ENCODE results near the gene PTHLH. TPM values are rescaled to one million over a fixed set of nuclear protein-coding genes. Genes with fewer than 3 reads are reported as not detected.

The PTHLH gene
- total RNA-seq (0.72 TPM), polyA plus RNA-seq (ENCODE audit: insufficient read depth, low read depth, low replicate concordance) (not detected)
- long read RNA-seq, donor 1: 0 reads
- long read RNA-seq, donor 2: 0 reads
- long read RNA-seq, donor 3: 0 reads
- long read RNA-seq, donor 4: 0 reads
- long read RNA-seq, donor 5: 0 reads
- long read RNA-seq, donor 6: 0 reads
- long read RNA-seq, donor 7: 0 reads
- long read RNA-seq, donor 8: 0 reads
- long read RNA-seq, donor 9: 0 reads
- long read RNA-seq, donor 10: 0 reads

- Histone ChIP-seq H3K4me3 (ENCODE audit: low read length in 3 of 3) (no peak within 1 kb of the TSS), H3K27me3 (ENCODE audit: control insufficient read depth, insufficient read depth, low read length) (peaks cover 52% of the 10 kb centered on the region), H3K9me3 (ENCODE audit: control insufficient read depth in 2 of 3, insufficient read depth in 1 of 3, low read length in 3 of 3) (no peaks in the 10 kb centered on the region), H3K4me1 (ENCODE audit: control insufficient read depth in 2 of 3, insufficient read depth in 2 of 3, low read depth in 1 of 3, low read length in 3 of 3) (peaks cover 0 to 9% (median 3%) of the 10 kb centered on the region in 3 donors), H3K9ac (ENCODE audit: low read length in 3 of 3) (no peak within 1 kb of the TSS), H3K27ac (ENCODE audit: low read depth in 2 of 2, low read length in 2 of 2) (no peak within 1 kb of the TSS), H3K36me3 (ENCODE audit: control insufficient read depth in 2 of 3, insufficient read depth in 3 of 3, low read length in 3 of 3) (no peaks in the 10 kb centered on the region)
- no peak for TF ChIP-seq CTCF (IDR thresholded peaks at IDR 0.05; ENCODE audit: borderline replicate concordance, extremely low read depth, insufficient read depth)
- DNase-seq (no peak), FAIRE-seq (no peak)
- intact Hi-C loops (cut with DNase I): no loop called here
Measured at GRCh38 chr12:27972721-27973120, at the start of gene PTHLH. Gene PTHLH, minus strand, starts transcription at chr12:27972733. Its CDS starts 3,239 bp downstream, at chr12:27969494.

- H3K4me1 ChIP-seq (ENCODE audit: control insufficient read depth in 2 of 3, insufficient read depth in 2 of 3, low read depth in 1 of 3, low read length in 3 of 3): no peaks in the 10 kb centered on the region
- no peak overlapping the region for H3K27ac ChIP-seq (ENCODE audit: low read depth in 2 of 2, low read length in 2 of 2)
- FAIRE-seq: no peak
- DNase-seq: no peak
- H3K36me3 ChIP-seq (ENCODE audit: control insufficient read depth in 2 of 3, insufficient read depth in 3 of 3, low read length in 3 of 3): no peaks in the 10 kb centered on the region
- TF ChIP-seq CTCF (IDR thresholded peaks at IDR 0.05; ENCODE audit: borderline replicate concordance, extremely low read depth, insufficient read depth): no peak
- no peak overlapping the region for H3K4me3 ChIP-seq (ENCODE audit: low read length in 3 of 3)
- no peak overlapping the region for H3K9ac ChIP-seq (ENCODE audit: low read length in 3 of 3)
- intact Hi-C loops (cut with DNase I): no loop called here
- H3K27me3 ChIP-seq (ENCODE audit: control insufficient read depth, insufficient read depth, low read length): no peaks in the 10 kb centered on the region
- H3K9me3 ChIP-seq (ENCODE audit: control insufficient read depth in 2 of 3, insufficient read depth in 1 of 3, low read length in 3 of 3): no peaks in the 10 kb centered on the region
Measured at GRCh38 chr12:28021704-28022103, 49.2 kb upstream of the PTHLH start.

- no peaks in the 10 kb centered on the region for H3K9me3 ChIP-seq (ENCODE audit: control insufficient read depth in 2 of 3, insufficient read depth in 1 of 3, low read length in 3 of 3)
- no peaks in the 10 kb centered on the region for H3K4me1 ChIP-seq (ENCODE audit: control insufficient read depth in 2 of 3, insufficient read depth in 2 of 3, low read depth in 1 of 3, low read length in 3 of 3)
- H3K4me3 ChIP-seq (ENCODE audit: low read length in 3 of 3): no peak overlapping the region
- no peaks in the 10 kb centered on the region for H3K36me3 ChIP-seq (ENCODE audit: control insufficient read depth in 2 of 3, insufficient read depth in 3 of 3, low read length in 3 of 3)
- intact Hi-C loops (cut with DNase I): no loop called here
- no peak for FAIRE-seq
- no peak for DNase-seq
- no peaks in the 10 kb centered on the region for H3K27me3 ChIP-seq (ENCODE audit: control insufficient read depth, insufficient read depth, low read length)
- no peak overlapping the region for H3K9ac ChIP-seq (ENCODE audit: low read length in 3 of 3)
- H3K27ac ChIP-seq (ENCODE audit: low read depth in 2 of 2, low read length in 2 of 2): no peak overlapping the region
- no peak for TF ChIP-seq CTCF (IDR thresholded peaks at IDR 0.05; ENCODE audit: borderline replicate concordance, extremely low read depth, insufficient read depth)
Measured at GRCh38 chr12:28017873-28018255, 45.3 kb upstream of the PTHLH start.

Measured in kidney (tissue), 22 donors.